Transverse colon (tissue), 4 donors: ENCODE measurements around the gene FOXP1. TPM values are rescaled to one million over a fixed set of nuclear protein-coding genes. Genes with fewer than 3 reads are reported as not detected.

ENCODE experiments used
- DNase-seq: peaks from one replicate; pipeline ENCODE4 v3.0.0-alpha.2; 2019
- H3K27ac ChIP-seq, 4 donors: fragments of 200-600 bp; sonication (generic); 2 replicates each; pipeline ENCODE4 v1.5.1; 2016 to 2018; ENCODE audit warnings: inconsistent platforms in 4 of 4
- H3K27me3 ChIP-seq: fragments of 200-600 bp; sonication (generic); 2 replicates; pipeline ENCODE4 v1.5.1; 2017; ENCODE audit warnings: inconsistent platforms
- H3K36me3 ChIP-seq, 4 donors: fragments of 200-600 bp; sonication (generic); 2 replicates each; pipeline ENCODE4 v1.5.1; 2017 to 2019; ENCODE audit warnings: inconsistent platforms in 4 of 4
- H3K4me1 ChIP-seq, 4 donors: fragments of 200-600 bp; sonication (generic); 2 replicates each; pipeline ENCODE4 v1.5.1; 2017 to 2020; ENCODE audit warnings: inconsistent platforms in 4 of 4
- H3K4me3 ChIP-seq, 4 donors: fragments of 200-600 bp; sonication (generic); 1 replicate in 1 of 4; 2 replicates in 3 of 4; pipeline versions ENCODE4 v1.5.1 to v1.6.1; 2017 to 2019; ENCODE audit warnings: inconsistent platforms in 4 of 4
- H3K9me3 ChIP-seq, 2 donors: fragments of 200-600 bp; sonication (generic); 2 replicates each; pipeline ENCODE4 v1.5.1; 2017 to 2019; ENCODE audit warnings: inconsistent platforms in 2 of 2
- CTCF ChIP-seq, 5 experiments: fragments of 200-600 bp in 3 of 5; fragments of 450-650 bp in 2 of 5; sonication (generic) in 3 of 5; IDR thresholded peaks; 1 replicate in 2 of 5; 2 replicates in 3 of 5; pipeline ENCODE4 v1.5.1; 2016 to 2017; ENCODE audit warnings: antibody characterized with exemption in 5 of 5, inconsistent platforms in 3 of 5, mild to moderate bottlenecking in 2 of 5, moderate library complexity in 1 of 5
- EP300 ChIP-seq: sonication (generic); formaldehyde crosslinking; IDR thresholded peaks from one replicate; pipeline ENCODE4 v1.6.1; 2017; ENCODE audit warnings: antibody characterized with exemption, low read depth
- POLR2A ChIP-seq: fragments of 450-650 bp; IDR thresholded peaks from one replicate; pipeline ENCODE4 v1.6.1; 2016; ENCODE audit warnings: antibody characterized with exemption, mild to moderate bottlenecking, moderate library complexity
- POLR2AphosphoS5 ChIP-seq, 3 donors: sonication (generic); formaldehyde crosslinking; IDR thresholded peaks; one replicate each; pipeline ENCODE4 v1.6.1; 2016; ENCODE audit warnings: antibody characterized with exemption in 3 of 3
- WGBS, 2 donors: methylation state at CpG; one replicate each; pipeline ENCODE4 v1.1.5; 2018; ENCODE audit warnings: low coverage in 1 of 2; 5-methylcytosine and 5-hydroxymethylcytosine counted together
- in situ Hi-C, 4 donors: fragments of 200-750 bp; cut with MboI; loops; one replicate each; pipeline versions ENCODE4 v1.15.0 to v1.15.1; 2017; ENCODE audit warnings: low sequenced_read_pairs in 3 of 4, low pct_ligation_motif_present in 1 of 4, low pct_unique_long_range_greater_than_20kb in 1 of 4
- intact Hi-C: fragments of 100-400 bp; cut with DNase I; formaldehyde crosslinking; loops from one replicate; pipeline ENCODE4 v1.15.1; 2023; ENCODE audit warnings: low total_unique reads
- total RNA-seq, 4 donors: library from RNA; depleted of rRNA; stranded (reverse); fragments of >200 nt; gene quantifications; one replicate each; pipeline ENCODE4 v1.1.0, GENCODE V29; 2016

Gene FOXP1
- total RNA-seq, 4 donors from 2014 or later: 102 to 260 (median 150) TPM

DNA sequence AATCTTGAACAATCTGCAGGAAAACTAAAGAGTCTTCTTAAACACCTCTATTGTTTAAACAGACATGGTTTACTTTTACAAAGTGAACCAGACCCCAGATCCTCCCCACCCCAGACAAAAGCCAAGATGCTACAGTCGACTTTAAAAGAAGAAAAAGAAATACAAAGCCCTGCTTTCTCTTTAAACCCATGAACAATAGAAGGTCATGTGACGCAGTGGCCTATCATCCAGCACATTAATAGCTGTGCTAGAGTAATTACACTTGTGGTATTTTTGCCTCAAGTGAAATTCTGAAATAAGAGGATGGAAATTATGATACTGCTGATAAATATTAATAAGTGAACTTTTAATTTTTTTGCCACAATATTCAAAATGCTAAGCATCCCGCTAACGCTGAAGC lies 613.4 kb downstream of the FOXP1 start:
- no peak overlapping the region for H3K27ac ChIP-seq
- 80 to 81% methylated on average over 4 of the region's 4 CpGs for WGBS, 2 donors

DNA sequence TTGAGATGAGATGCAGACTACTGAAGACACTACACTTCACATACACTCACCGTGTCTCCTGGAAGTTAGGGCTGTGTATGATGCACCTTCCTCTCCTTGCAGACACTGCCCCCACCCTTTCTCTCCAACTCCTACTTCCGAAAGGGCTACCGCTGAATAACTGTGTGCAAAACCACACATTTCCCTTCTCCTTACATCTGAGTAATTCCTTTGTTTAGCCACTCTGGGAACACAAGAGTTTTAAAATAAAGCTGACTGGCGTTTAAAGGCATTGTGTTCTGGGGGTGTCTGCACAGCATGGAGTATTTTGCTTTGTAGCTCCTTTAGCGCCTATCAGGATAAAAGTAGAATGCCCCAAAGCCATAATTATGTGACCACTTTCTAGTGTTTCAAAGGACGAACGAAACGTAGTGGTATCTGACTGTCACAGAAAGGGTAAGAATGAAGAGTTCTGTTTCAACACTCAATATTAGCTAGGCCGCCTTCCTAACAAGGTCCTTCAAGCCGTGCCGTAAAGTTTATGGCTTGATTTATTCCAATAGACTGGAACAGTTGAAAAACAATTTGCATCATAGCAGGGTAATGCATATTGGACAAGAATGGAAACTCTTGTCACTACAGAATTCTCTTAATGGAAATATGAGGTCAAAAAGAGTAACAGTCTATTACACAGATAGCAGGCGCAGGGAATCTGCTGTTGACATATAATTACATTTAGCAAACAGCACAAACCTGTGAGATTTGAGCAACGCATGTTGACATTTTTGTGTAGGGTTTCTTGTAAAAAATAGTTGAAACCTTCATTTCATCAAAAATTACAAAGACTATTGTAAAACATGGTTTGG lies 619.9 kb downstream of the FOXP1 start:
- no peaks in the 10 kb centered on the region for H3K9me3 ChIP-seq
- WGBS, 2 donors: 84 to 87% methylated on average over 13 of the region's 13 CpGs
- no peak overlapping the region for H3K27ac ChIP-seq
- H3K4me3 ChIP-seq: no peak overlapping the region
- intact Hi-C loops: no loop called here
- TF ChIP-seq POLR2AphosphoS5 (IDR thresholded peaks at IDR 0.05) (no peak), EP300 (no peak), CTCF (IDR thresholded peaks at IDR 0.05) (no peak), POLR2A (no peak)
- in situ Hi-C loops: no loop called here
- DNase-seq: no peak
- peaks cover 0 to 53% (median 20%) of the 10 kb centered on the region in 4 donors for H3K36me3 ChIP-seq
- peaks cover 0 to 7% (median 0%) of the 10 kb centered on the region in 4 donors for H3K4me1 ChIP-seq
- no peaks in the 10 kb centered on the region for H3K27me3 ChIP-seq

More for the DNA sequence above, 613.4 kb downstream of the FOXP1 start:
- intact Hi-C loops (no loop called here), in situ Hi-C loops (no loop called here)
- TF ChIP-seq POLR2AphosphoS5 (IDR thresholded peaks at IDR 0.05) (no peak), POLR2A (no peak), EP300 (no peak), CTCF (IDR thresholded peaks at IDR 0.05) (no peak)
- no peak for DNase-seq
- Histone ChIP-seq H3K9me3 (no peaks in the 10 kb centered on the region), H3K4me1 (peaks cover 0 to 10% (median 0%) of the 10 kb centered on the region in 4 donors), H3K27me3 (no peaks in the 10 kb centered on the region), H3K36me3 (peaks cover 0 to 68% (median 24%) of the 10 kb centered on the region in 4 donors), H3K4me3 (no peak overlapping the region)

DNA sequence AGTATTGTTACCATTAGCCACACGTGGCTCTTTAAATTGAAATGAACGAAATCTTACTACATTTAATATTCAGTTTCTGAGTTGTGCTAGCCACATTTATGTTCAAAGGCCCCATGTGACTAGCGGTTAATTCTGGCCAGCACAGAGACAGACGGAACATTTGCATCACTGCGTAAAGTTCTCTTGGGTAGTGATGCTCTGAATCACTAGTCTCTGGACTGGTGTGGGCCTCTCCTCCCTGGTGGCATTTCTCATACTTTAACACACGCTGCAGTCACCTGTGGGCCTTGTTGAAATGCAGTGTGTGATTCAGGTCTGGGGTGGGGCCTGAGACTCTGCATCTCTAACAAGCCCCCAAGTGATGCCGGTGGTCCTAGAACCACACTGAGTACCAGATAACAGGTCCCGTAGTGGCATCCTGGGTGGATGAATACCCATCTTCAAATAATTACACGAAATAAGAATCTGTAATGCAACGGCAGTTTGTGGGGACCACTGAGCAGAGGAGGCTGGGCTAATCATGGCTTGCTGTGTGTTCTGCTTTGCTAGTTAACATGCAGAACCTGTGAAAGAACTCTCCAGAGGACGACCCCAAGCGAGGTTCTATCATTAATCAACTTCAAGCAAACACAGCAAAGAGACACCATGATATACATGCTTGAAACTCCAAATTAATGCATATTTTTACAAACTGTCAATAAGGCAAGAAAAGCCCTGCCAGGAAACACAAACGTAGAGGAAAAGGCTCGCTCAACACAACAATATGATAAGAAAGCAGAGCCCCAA lies 623.8 kb downstream of the FOXP1 start:
- intact Hi-C loops: no loop called here
- Histone ChIP-seq H3K36me3 (peaks cover 0 to 38% (median 17%) of the 10 kb centered on the region in 4 donors), H3K27ac (no peak overlapping the region)

More for the DNA sequence above, 623.8 kb downstream of the FOXP1 start:
- DNase-seq: no peak
- Histone ChIP-seq H3K4me3 (no peak overlapping the region), H3K4me1 (peaks cover 0 to 4% (median 1%) of the 10 kb centered on the region in 4 donors), H3K27me3 (no peaks in the 10 kb centered on the region), H3K9me3 (no peaks in the 10 kb centered on the region)
- WGBS, 2 donors: 82 to 95% methylated on average over 5 to 14 of the region's 14 CpGs
- TF ChIP-seq CTCF (IDR thresholded peaks at IDR 0.05): no peak
- no peak for TF ChIP-seq EP300
- no peak for TF ChIP-seq POLR2AphosphoS5 (IDR thresholded peaks at IDR 0.05)
- no peak for TF ChIP-seq POLR2A
- in situ Hi-C loops: no loop called here
